ENCODE data around the gene CEBPA. TPM values are rescaled to one million over a fixed set of nuclear protein-coding genes. Genes with fewer than 3 reads are reported as not detected.
A peak's percentile ranks its signal among the peaks of the same experiment; 100 is the strongest.

The CEBPA gene
- total and polyA plus RNA-seq, 10 donors = 7.4 to 27.7 (median 18.0) TPM

DNA sequence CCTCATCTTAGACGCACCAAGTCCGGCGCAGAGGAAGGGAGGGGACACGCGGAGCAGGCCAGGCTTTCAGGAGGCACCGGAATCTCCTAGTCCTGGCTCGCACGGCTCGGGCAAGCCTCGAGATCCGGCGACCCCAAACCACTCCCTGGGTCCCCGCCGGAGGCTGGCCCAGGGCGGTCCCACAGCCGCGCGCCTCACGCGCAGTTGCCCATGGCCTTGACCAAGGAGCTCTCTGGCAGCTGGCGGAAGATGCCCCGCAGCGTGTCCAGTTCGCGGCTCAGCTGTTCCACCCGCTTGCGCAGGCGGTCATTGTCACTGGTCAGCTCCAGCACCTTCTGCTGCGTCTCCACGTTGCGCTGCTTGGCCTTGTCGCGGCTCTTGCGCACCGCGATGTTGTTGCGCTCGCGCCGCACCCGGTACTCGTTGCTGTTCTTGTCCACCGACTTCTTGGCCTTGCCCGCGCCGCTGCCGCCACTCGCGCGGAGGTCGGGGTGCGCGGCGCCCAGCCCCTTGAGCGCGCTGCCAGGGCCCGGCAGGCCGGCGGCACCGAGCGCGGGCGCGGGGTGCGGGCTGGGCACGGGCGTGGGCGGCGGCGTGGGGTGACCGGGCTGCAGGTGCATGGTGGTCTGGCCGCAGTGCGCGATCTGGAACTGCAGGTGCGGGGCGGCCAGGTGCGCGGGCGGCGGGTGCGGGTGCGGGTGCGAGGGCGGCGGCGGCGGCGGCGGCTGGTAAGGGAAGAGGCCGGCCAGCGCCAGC, 1.0 kb downstream of the CEBPA start:
- peak; percentile 88 for DNase-seq
- peak overlapping the region; percentile 16 to 93 (median 70) for H3K4me3 ChIP-seq
- H3K27ac ChIP-seq = peak overlapping the region in 6 of 8 donors; percentile 5 to 91 (median 70)
- H3K4me1 ChIP-seq = peaks cover 13 to 72% (median 42%) of the 10 kb centered on the region in 6 donors
- intact Hi-C loops (cut with DNase I; ENCODE audit: low total_unique reads) = no loop called here
- H3K36me3 ChIP-seq = no peaks in the 10 kb centered on the region
- H3K27me3 ChIP-seq (replicated peaks in 1 of 7) = peaks cover 0 to 83% (median 39%) of the 10 kb centered on the region in 7 donors
- TF ChIP-seq POLR2A (IDR thresholded peaks at IDR 0.05) (no peak), POLR2AphosphoS5 (IDR thresholded peaks at IDR 0.05) (peak in 2 of 3 donors; percentile 30 to 44)
- 1 to 7% (median 3%) methylated on average over 47 to 91 of the region's 91 CpGs for WGBS, 5 donors
- no peaks in the 10 kb centered on the region for H3K9me3 ChIP-seq

DNA sequence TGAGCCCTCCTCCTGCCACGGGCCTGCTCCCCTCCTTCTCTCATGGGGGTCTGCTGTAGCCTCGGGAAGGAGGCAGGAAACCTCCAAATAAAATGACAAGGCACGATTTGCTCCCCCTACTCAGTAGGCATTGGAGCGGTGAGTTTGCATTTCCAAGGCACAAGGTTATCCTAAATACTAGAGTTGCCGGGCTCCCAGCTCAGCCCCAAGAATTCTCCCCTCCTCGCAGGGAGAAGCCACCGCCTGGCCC, 1.5 kb downstream of the CEBPA start:
- DNase-seq = no peak
- peaks cover 13 to 77% (median 42%) of the 10 kb centered on the region in 6 donors for H3K4me1 ChIP-seq
- intact Hi-C loops (cut with DNase I; ENCODE audit: low total_unique reads) = no loop called here

DNA sequence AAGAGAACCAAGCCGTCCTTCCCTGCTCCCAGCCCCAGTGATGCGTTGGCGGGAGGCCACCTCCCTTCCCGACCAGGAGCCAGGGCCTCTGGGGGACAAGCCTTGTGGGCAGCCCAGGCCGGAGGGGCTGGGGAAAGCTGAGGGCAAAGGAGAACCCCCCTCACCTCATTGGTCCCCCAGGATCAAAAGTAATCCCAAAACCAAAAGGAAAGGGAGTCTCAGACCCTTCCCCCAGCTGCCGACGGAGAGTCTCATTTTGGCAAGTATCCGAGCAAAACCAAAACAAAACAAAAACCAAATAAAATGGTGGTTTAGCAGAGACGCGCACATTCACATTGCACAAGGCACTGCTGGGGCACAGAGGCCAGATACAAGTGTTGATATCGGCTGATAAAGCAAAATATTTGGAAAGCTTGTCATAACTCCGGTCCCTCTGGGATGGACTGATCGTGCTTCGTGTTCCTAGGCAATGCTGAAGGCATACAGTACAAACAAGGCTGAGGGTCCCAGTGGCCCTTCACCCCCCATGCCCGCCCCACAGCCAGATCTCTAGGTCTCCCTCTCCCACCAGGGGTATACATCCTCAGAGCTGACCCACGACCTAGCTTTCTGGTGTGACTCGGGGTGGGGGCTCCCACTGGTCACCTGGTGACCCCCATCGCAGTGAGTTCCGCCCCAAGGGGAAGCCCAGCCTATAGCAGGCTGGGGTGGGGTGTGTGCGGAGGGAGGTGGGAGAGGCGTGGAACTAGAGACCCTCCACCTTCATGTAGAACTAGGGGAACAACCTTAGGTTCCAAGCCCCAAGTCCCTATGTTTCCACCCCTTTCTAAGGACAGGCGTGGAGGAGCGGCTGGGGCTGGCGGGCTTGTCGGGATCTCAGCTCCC, 2.1 kb downstream of the CEBPA start:
- intact Hi-C loops (cut with DNase I; ENCODE audit: low total_unique reads) = no loop called here
- Histone ChIP-seq H3K27me3 (replicated peaks in 1 of 7) (peaks cover 0 to 91% (median 39%) of the 10 kb centered on the region in 7 donors), H3K27ac (peak overlapping the region in 6 of 8 donors; percentile 5 to 91 (median 70)), H3K36me3 (no peaks in the 10 kb centered on the region), H3K4me3 (peak overlapping the region in 7 of 8 donors; percentile 40 to 93 (median 74)), H3K4me1 (peaks cover 13 to 80% (median 45%) of the 10 kb centered on the region in 6 donors), H3K9me3 (no peaks in the 10 kb centered on the region)
- TF ChIP-seq POLR2AphosphoS5 (IDR thresholded peaks at IDR 0.05) (no peak), POLR2A (IDR thresholded peaks at IDR 0.05) (no peak)
- TF ChIP-seq, protein P1, sequence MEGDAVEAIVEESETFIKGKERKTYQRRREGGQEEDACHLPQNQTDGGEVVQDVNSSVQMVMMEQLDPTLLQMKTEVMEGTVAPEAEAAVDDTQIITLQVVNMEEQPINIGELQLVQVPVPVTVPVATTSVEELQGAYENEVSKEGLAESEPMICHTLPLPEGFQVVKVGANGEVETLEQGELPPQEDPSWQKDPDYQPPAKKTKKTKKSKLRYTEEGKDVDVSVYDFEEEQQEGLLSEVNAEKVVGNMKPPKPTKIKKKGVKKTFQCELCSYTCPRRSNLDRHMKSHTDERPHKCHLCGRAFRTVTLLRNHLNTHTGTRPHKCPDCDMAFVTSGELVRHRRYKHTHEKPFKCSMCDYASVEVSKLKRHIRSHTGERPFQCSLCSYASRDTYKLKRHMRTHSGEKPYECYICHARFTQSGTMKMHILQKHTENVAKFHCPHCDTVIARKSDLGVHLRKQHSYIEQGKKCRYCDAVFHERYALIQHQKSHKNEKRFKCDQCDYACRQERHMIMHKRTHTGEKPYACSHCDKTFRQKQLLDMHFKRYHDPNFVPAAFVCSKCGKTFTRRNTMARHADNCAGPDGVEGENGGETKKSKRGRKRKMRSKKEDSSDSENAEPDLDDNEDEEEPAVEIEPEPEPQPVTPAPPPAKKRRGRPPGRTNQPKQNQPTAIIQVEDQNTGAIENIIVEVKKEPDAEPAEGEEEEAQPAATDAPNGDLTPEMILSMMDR (IDR thresholded peaks at IDR 0.05 in 8 of 11, conservative IDR thresholded peaks at IDR 0.05 in 3 of 11) = no peak
- 51 to 79% (median 60%) methylated on average over 20 to 25 of the region's 25 CpGs for WGBS, 5 donors
- DNase-seq = no peak

More for the DNA sequence above, 1.5 kb downstream of the CEBPA start:
- TF ChIP-seq POLR2AphosphoS5 (IDR thresholded peaks at IDR 0.05) = no peak
- TF ChIP-seq, protein P1 (IDR thresholded peaks at IDR 0.05 in 8 of 11, conservative IDR thresholded peaks at IDR 0.05 in 3 of 11) = no peak
- TF ChIP-seq POLR2A (IDR thresholded peaks at IDR 0.05) = no peak
- Histone ChIP-seq H3K27me3 (replicated peaks in 1 of 7) (peaks cover 0 to 87% (median 39%) of the 10 kb centered on the region in 7 donors), H3K9me3 (no peaks in the 10 kb centered on the region), H3K27ac (peak overlapping the region in 6 of 8 donors; percentile 5 to 91 (median 70)), H3K36me3 (no peaks in the 10 kb centered on the region), H3K4me3 (peak overlapping the region in 7 of 8 donors; percentile 40 to 93 (median 74))
- WGBS, 5 donors = 8 to 13% (median 9%) methylated on average over 3 to 7 of the region's 7 CpGs

DNA sequence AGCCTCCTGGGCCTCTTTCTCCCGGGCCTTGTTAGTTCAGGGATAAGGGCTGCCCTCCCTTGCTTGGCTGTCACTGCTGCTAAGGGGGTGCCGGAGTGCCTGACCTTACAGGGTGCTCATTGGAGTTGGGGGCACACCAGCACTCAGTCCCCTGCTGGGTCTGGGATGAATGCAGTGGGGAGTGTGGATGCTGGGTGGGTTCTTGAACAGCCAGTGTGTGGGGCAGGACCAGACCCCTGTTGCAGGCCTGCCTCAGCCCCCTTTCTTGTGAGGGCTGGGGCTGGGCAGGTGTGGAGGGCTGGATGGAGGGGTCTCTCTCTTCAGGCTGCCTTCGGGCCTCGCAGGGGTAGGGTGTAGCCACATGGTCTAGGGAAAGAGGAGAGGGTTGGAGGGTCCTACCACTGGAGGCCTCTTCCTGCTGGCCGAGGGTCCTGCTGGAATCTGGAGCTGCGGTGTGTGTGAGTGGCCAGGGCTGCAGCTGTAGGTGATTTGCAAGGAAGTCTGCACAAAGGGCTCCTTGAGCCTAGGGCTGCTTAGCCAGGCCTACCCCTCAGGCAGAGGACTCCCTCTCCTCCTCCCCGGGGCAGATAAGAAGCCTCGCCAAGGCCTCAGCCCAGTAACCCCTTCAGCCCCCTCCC, 3.2 kb downstream of the CEBPA start:
- no peaks in the 10 kb centered on the region for H3K36me3 ChIP-seq
- no peaks in the 10 kb centered on the region for H3K9me3 ChIP-seq
- TF ChIP-seq POLR2A (IDR thresholded peaks at IDR 0.05) = no peak
- TF ChIP-seq, protein P1 (IDR thresholded peaks at IDR 0.05 in 8 of 11, conservative IDR thresholded peaks at IDR 0.05 in 3 of 11) = no peak
- TF ChIP-seq POLR2AphosphoS5 (IDR thresholded peaks at IDR 0.05) = no peak
- 51 to 83% (median 68%) methylated on average over 8 of the region's 8 CpGs for WGBS, 5 donors
- intact Hi-C loops (cut with DNase I; ENCODE audit: low total_unique reads) = no loop called here
- peak overlapping the region in 2 of 8 donors; percentile 78 to 93 for H3K4me3 ChIP-seq
- H3K27ac ChIP-seq = peak overlapping the region in 4 of 8 donors; percentile 13 to 91 (median 20)
- no peak for DNase-seq
- H3K4me1 ChIP-seq = peaks cover 13 to 83% (median 45%) of the 10 kb centered on the region in 6 donors
- peaks cover 0 to 93% (median 39%) of the 10 kb centered on the region in 7 donors for H3K27me3 ChIP-seq (replicated peaks in 1 of 7)

Data from spleen (tissue), 11 donors.